Neural progenitor cell (in vitro differentiated cells): Measurements from ENCODE around the gene CCDC138.

Experiments
- CTCF ChIP-seq: fragments of 200-600 bp; sonication (generic); IDR thresholded peaks from 2 replicates; pipeline ENCODE4 v1.5.1; 2017; ENCODE audit warnings: antibody characterized with exemption, mild to moderate bottlenecking
- EZH2 ChIP-seq: fragments of 200-600 bp; sonication (generic); IDR thresholded peaks from 2 replicates; pipeline ENCODE4 v1.6.1; 2017; ENCODE audit warnings: antibody characterized with exemption, mild to moderate bottlenecking, moderate library complexity
- EZH2phosphoT487 ChIP-seq: fragments of 200-600 bp; sonication (generic); IDR thresholded peaks from 2 replicates; pipeline ENCODE4 v1.6.1; 2017; ENCODE audit warnings: antibody characterized with exemption

- TF ChIP-seq CTCF: no peak
- no peak for TF ChIP-seq EZH2phosphoT487
- TF ChIP-seq EZH2: no peak
Measured at GRCh38 chr2:108912629-108912902, 126.0 kb downstream of the CCDC138 start.
